AG09319 (cell line): ENCODE results near the gene ZBTB20.

ENCODE experiments used
- DNase-seq: peaks from one replicate; pipeline ENCODE4 v3.0.0-alpha.2; 2010; ENCODE audit warnings: low read depth; ENCODE audit errors: extremely low read depth
- CTCF ChIP-seq: IDR thresholded peaks from 2 replicates; pipeline ENCODE4 v1.5.1; 2011; ENCODE audit warnings: low read depth, mild to moderate bottlenecking, inconsistent platforms, low read length, moderate library complexity

ZBTB20 gene

GRCh38 chr3:114640126-114640525 lies 507.0 kb downstream of the ZBTB20 start:
- TF ChIP-seq CTCF: no peak
- no peak for DNase-seq

- TF ChIP-seq CTCF: no peak
- DNase-seq: no peak
Observed at GRCh38 chr3:114639171-114639570, 507.9 kb downstream of the ZBTB20 start.

- no peak for DNase-seq
- no peak for TF ChIP-seq CTCF
Observed at GRCh38 chr3:114635878-114636277, 511.2 kb downstream of the ZBTB20 start.

- TF ChIP-seq CTCF: no peak
Observed at GRCh38 chr3:114634635-114635034, 512.5 kb downstream of the ZBTB20 start.

GRCh38 chr3:114632757-114633424 lies 514.2 kb downstream of the ZBTB20 start:
- no peak for DNase-seq
- TF ChIP-seq CTCF: no peak

More at GRCh38 chr3:114634635-114635034, 512.5 kb downstream of the ZBTB20 start:
- DNase-seq: no peak

GRCh38 chr3:114627770-114628169 lies 519.3 kb downstream of the ZBTB20 start:
- no peak for TF ChIP-seq CTCF
- DNase-seq: no peak

GRCh38 chr3:114626751-114627150 lies 520.3 kb downstream of the ZBTB20 start:
- no peak for TF ChIP-seq CTCF
- no peak for DNase-seq
